Stimulated activated naive CD8-positive, alpha-beta T cell treated with anti-CD3 and anti-CD28 coated beads, Interleukin-15, Interleukin-2, amounts not matched to agents 100 U/mL and 50 U/mL, for 24 hours (primary cell): ENCODE results near the gene PES1.
A peak's percentile ranks its signal among the peaks of the same experiment; 100 is the strongest.
"Not testable (repeated sequence)": the region's sequence is repeated elsewhere in the genome, so short reads cannot be mapped to it uniquely, and the experiment has no call there.

Experiments used
- ATAC-seq: fragments of 150-1000 bp; cut with Tn5 transposase; one replicate; pipeline ENCODE4 v1.10.0; 2021
- DNase-seq: peaks from one replicate; pipeline ENCODE4 v3.0.0; 2021

Gene PES1

GRCh38 chr22:30591588-30592359, at the start of gene PES1:
Gene PES1, minus strand, starts transcription at chr22:30591910. Its CDS starts 77 bp downstream, at chr22:30591833.
- DNase-seq (peak; percentile 93), ATAC-seq (peak; percentile 99)

GRCh38 chr22:30640839-30641430, 49.2 kb upstream of the PES1 start:
- no peak for ATAC-seq
- no peak for DNase-seq

- no peak for ATAC-seq
- DNase-seq, result no peak
Observed at GRCh38 chr22:30640361-30640760, 48.7 kb upstream of the PES1 start.

GRCh38 chr22:30637701-30638114, 46.0 kb upstream of the PES1 start:
- DNase-seq, result no peak

DNA sequence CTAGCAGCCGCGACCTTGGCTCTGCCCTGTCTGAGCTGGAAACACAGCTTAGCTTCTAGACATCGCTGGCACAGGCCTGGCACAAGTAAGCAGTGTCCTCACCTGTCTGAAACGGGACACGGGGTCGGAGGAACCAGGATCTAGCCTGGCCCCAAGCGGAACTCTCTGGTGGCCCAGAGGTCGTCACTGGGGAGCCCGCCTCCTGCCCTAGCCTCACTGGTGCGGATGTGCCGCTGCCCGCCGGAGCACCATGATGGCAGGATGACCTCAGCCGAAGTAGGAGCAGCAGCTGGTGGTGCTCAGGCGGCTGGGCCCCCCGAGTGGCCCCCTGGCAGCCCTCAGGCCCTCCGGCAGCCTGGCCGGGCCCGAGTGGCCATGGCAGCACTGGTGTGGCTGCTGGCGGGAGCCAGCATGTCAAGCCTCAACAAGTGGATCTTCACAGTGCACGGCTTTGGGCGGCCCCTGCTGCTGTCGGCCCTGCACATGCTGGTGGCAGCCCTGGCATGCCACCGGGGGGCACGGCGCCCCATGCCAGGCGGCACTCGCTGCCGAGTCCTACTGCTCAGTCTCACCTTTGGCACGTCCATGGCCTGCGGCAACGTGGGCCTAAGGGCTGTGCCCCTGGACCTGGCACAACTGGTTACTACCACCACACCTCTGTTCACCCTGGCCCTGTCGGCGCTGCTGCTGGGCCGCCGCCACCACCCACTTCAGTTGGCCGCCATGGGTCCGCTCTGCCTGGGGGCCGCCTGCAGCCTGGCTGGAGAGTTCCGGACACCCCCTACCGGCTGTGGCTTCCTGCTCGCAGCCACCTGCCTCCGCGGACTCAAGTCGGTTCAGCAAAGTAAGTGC, 44.7 kb upstream of the PES1 start:
- ATAC-seq, result no peak
- peak; percentile 24 for DNase-seq

More at GRCh38 chr22:30637701-30638114, 46.0 kb upstream of the PES1 start:
- ATAC-seq, result no peak

- peak; percentile 99 for DNase-seq
- ATAC-seq, result peak; percentile 86
Observed at GRCh38 chr22:30635273-30636225, 43.8 kb upstream of the PES1 start, which contains the start of gene SLC35E4. Gene SLC35E4, plus strand, starts transcription at chr22:30635781. Its CDS starts 670 bp downstream, at chr22:30636451.

- DNase-seq (peak; percentile 93), ATAC-seq (peak; percentile 70)
Observed at GRCh38 chr22:30634471-30635233, 42.9 kb upstream of the PES1 start.

GRCh38 chr22:30631469-30631868, 39.8 kb upstream of the PES1 start:
- not testable (repeated sequence) for DNase-seq, ATAC-seq

GRCh38 chr22:30628491-30628890, 36.8 kb upstream of the PES1 start:
- ATAC-seq (no peak), DNase-seq (no peak)

GRCh38 chr22:30627471-30627870, 35.8 kb upstream of the PES1 start:
- no peak for ATAC-seq
- no peak for DNase-seq

DNA sequence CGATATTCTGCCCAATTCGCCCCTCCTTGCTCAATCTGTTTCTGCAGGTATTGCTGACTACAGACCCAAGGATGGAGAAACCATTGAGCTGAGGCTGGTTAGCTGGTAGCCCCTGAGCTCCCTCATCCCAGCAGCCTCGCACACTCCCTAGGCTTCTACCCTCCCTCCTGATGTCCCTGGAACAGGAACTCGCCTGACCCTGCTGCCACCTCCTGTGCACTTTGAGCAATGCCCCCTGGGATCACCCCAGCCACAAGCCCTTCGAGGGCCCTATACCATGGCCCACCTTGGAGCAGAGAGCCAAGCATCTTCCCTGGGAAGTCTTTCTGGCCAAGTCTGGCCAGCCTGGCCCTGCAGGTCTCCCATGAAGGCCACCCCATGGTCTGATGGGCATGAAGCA, 34.7 kb upstream of the PES1 start:
- peak; percentile 34 for ATAC-seq
- DNase-seq, result no peak

DNA sequence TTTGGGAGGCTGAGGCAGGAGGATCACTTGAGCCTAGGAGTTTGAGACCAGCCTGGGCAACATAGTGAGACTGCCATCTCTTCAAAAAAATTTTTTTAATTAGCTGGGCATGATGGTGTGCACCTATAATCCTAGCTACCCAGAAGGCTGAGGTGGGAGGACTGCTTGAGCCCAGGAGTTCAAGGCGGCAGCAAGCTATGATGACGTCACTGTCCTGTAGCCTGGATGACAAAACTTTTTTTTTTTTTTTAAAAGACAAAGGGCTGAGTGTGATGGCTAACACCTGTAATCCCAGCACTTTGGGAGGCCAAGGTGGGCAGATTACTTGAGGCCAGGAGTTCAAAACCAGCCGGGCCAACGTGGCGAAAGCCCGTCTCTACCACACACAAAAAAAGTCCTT, 28.2 kb upstream of the PES1 start:
- not testable (repeated sequence) for DNase-seq, ATAC-seq

GRCh38 chr22:30617819-30618218, 26.1 kb upstream of the PES1 start:
- ATAC-seq (no peak), DNase-seq (no peak)

- no peak for ATAC-seq
- DNase-seq, result no peak
Observed at GRCh38 chr22:30615543-30615954, 23.8 kb upstream of the PES1 start.

DNA sequence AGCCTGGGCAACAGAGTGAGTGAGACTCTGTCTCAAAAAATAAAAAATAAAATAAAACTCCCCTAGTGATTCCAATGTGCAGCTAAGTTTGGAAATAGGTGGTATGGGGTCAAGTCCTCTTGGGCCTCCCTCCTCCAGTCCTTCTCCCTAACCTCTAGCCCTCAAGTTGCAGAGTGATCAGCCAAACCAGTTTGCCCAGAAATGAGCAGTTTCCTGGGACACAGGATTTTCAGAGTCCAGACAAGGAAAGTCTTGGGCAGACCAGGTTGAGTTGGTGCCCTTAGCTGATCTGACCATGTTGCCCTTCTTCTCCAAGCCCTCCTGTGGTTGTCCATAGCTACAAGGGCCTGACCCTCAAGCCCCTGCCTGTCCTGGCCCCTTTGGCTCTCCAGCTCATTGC, 23.2 kb upstream of the PES1 start:
- ATAC-seq (no peak), DNase-seq (no peak)

DNA sequence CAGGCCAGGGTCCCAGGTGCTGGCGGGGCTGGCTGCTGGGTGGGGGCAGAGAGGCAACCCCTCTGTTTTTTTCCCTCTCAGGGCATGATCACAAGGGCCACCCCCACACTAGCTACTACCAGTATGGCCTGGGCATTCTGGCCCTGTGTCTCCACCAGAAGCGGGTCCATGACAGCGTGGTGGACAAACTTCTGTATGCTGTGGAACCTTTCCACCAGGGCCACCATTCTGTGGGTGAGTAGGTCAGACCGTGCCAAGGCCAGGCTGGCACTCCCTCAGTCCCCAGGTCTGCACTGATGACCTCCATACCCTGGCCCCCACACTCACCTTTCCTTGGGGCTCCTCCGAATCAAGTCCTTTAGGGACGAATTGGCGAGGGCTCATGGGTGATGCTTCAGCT, 22.6 kb upstream of the PES1 start:
- no peak for ATAC-seq
- DNase-seq, result no peak

DNA sequence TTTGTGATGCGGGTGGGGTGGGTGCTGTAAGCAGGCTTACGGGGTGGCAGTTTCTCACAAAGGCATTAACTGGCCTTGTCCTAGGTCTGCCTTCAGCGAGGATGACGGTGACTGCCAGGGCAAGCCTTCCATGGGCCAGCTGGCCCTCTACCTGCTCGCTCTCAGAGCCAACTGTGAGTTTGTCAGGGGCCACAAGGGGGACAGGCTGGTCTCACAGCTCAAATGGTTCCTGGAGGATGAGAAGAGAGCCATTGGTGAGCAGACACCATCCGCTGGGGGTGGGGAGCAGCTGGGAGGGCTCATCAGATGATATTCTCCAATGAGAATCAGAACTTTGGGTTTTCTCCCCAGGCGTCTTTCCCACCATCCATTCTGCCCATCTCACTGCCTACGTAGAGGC, 21.1 kb upstream of the PES1 start:
- ATAC-seq, result no peak
- DNase-seq, result no peak

GRCh38 chr22:30611197-30611596, 19.5 kb upstream of the PES1 start:
- no peak for ATAC-seq
- no peak for DNase-seq

- no peak for DNase-seq
- no peak for ATAC-seq
Observed at GRCh38 chr22:30610299-30610698, 18.6 kb upstream of the PES1 start.

DNA sequence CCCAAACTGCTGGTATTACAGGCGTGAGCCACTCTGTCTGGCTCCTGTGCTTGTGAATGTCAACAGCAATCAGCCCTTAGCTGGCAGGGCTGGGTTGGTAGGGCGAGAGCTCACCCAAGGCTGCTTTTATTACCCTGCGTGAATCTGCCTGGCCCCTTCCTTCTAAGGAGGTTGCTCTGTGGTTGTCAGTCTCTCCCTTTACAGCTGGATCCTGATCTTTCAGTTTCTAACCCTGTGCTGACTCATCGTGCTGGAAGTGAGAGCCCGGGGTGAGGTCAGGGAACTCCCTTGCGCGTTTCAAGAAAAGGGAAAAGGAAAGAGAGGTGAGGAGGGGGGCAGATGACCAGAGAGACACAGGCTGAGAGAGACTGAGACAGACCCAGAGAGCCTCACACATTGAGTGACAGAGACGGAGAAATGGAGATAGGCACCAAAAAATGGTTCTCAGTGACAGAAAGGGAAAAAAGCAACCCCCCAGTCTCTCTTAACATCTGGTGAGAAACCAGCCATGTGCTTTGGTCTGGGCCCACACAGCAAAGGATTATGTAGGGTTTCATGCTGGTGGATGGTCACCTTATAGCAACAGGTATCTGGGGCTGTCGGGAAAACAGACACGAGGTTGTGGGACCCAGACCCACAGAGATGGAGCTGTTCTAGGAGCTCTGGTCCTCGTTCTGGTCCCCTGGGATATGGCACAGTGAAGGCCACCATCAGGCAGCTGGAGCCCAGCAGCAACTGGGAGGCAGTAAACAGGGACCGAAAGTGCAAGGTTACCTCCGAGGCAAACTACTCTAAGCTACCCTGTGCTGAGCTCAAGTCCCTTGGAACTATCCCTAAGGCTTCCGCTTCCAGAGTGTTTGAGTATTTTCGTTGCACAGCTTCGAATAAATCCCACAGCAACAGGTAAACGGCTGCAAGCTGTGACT, 17.8 kb upstream of the PES1 start:
- DNase-seq, result peak; percentile 30
- ATAC-seq, result peak; percentile 62
